Measurements from ENCODE around the gene ATP4A.

- TF ChIP-seq CTCF (conservative IDR thresholded peaks at IDR 0.05; ENCODE audit: low read length) (no peak), EZH2phosphoT487 (IDR thresholded peaks at IDR 0.05; ENCODE audit: borderline replicate concordance) (no peak)
These were observed 682 bp downstream of the ATP4A start for GRCh38 chr19:35562776-35563175.

Measured in Loucy (cell line).